ENCODE results near the gene F2RL1. TPM values are rescaled to one million over a fixed set of nuclear protein-coding genes. Genes with fewer than 3 reads are reported as not detected.

Gene F2RL1
- total RNA-seq, 1 experiment from 2014 or later: 30.7 TPM

DNA sequence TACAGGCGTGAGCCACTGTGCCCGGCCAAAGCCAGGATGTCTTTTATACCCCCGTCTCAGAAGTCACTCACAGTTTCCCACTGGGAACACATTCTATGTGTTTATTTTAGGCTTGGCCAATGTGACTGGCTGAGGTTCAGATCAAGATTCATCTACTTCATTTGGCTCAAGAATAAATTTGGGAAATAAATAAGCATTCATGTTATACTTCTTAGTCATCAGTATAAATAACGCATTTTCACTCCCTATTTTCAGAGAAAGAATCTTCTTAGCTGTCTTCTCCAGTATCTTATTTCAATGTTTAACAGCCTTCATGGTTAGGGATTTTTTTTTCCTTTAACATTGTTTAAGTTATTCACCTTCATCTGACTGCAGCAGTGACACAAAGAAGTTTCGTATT lies 42.8 kb downstream of the F2RL1 start:
- Mint-ChIP-seq H3K27me3 (ENCODE audit: insufficient read depth, unreplicated experiment) (no peaks in the 10 kb centered on the region), H3K36me3 (ENCODE audit: insufficient read depth, unreplicated experiment) (no peaks in the 10 kb centered on the region), H3K9me3 (ENCODE audit: unreplicated experiment) (no peaks in the 10 kb centered on the region), H3K4me3 (ENCODE audit: unreplicated experiment) (no peak overlapping the region), H3K27ac (ENCODE audit: low read depth, unreplicated experiment) (no peak overlapping the region), H3K4me1 (ENCODE audit: insufficient read depth, unreplicated experiment) (no peaks in the 10 kb centered on the region)
- CTCF ChIA-PET: interaction anchor here (0.9 kb wide), 1 partner anchor 8 kb away, joined by 3 read pairs; no protein-coding TSS in a partner anchor
- DNase-seq (ENCODE audit: unreplicated experiment): no peak
- intact Hi-C loops (cut with micrococcal nuclease): loop anchor here (10.0 kb wide), 1 partner anchor 257 kb away; no protein-coding TSS in a partner anchor
- no peak for TF ChIP-seq CTCF (IDR thresholded peaks at IDR 0.05; ENCODE audit: unreplicated experiment)
- BruUV-seq (replicated peaks): no TSS peak
- POLR2A ChIA-PET: interaction anchor here (0.6 kb wide), 1 partner anchor 308 kb away, joined by 3 read pairs; no protein-coding TSS in a partner anchor

DNA sequence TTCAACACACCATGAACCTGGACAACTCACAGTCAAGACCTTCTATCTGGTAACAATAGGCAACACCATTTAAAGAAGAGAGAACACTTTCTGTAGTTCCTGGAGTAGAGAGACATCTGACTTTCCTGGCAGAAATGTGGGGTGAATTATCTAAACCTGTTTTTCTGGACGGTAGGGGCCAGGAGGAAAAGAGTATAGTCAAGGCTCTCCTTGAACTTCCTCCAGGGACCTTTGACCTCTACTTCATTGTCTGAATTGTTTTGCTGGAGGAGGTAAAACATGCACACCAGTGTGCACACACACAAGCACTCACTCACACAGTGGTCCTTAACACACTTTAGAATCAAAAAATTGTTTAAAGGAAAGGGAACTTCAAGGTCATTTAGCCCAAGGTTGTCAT lies 44.2 kb downstream of the F2RL1 start:
- no peak for DNase-seq (ENCODE audit: unreplicated experiment)
- TF ChIP-seq CTCF (IDR thresholded peaks at IDR 0.05; ENCODE audit: unreplicated experiment): no peak
- Mint-ChIP-seq H3K27ac (ENCODE audit: low read depth, unreplicated experiment) (no peak overlapping the region), H3K4me3 (ENCODE audit: unreplicated experiment) (no peak overlapping the region), H3K27me3 (ENCODE audit: insufficient read depth, unreplicated experiment) (no peaks in the 10 kb centered on the region), H3K4me1 (ENCODE audit: insufficient read depth, unreplicated experiment) (no peaks in the 10 kb centered on the region), H3K9me3 (ENCODE audit: unreplicated experiment) (no peaks in the 10 kb centered on the region), H3K36me3 (ENCODE audit: insufficient read depth, unreplicated experiment) (peaks cover 6% of the 10 kb centered on the region)
- ChIA-PET CTCF (no interaction called here), POLR2A (no interaction called here)
- no TSS peak for BruUV-seq (replicated peaks)
- intact Hi-C loops (cut with micrococcal nuclease): loop anchor here (10.0 kb wide), 1 partner anchor 258 kb away; no protein-coding TSS in a partner anchor

DNA sequence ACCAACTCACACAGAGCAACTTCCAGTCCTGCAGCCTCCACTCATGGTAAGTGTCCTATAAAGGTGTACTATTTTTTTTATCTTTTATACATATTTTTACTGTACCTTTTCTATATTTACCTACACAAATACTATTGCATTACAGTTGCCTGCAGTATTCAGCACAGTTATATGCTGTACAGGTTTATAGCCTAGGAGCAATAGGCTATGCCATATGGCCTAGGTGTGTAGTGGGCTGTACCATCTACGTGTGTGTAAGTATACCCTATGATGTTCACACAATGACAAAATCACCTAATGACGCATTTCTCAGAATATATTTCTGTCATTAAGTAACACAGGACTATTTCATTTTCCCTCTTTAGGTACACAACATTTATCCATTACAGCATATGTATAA lies 47.7 kb downstream of the F2RL1 start:
- CTCF ChIA-PET: interaction anchor here (0.6 to 8.0 kb wide), 5 partner anchors 9 to 268 kb away, joined by 3 to 81 read pairs (median 3); partner anchors contain the start of gene CRHBP
- no peaks in the 10 kb centered on the region for H3K9me3 Mint-ChIP-seq (ENCODE audit: unreplicated experiment)

GRCh38 chr5:76867038-76867437 lies 48.2 kb downstream of the F2RL1 start:
- TF ChIP-seq CTCF (IDR thresholded peaks at IDR 0.05; ENCODE audit: unreplicated experiment): no peak
- intact Hi-C loops (cut with micrococcal nuclease): loop anchor here (5.0 to 10.0 kb wide), 2 partner anchors 262 to 1435 kb away; no protein-coding TSS in a partner anchor
- no peak for DNase-seq (ENCODE audit: unreplicated experiment)
- no peaks in the 10 kb centered on the region for H3K27me3 Mint-ChIP-seq (ENCODE audit: insufficient read depth, unreplicated experiment)
- H3K9me3 Mint-ChIP-seq (ENCODE audit: unreplicated experiment): no peaks in the 10 kb centered on the region
- H3K36me3 Mint-ChIP-seq (ENCODE audit: insufficient read depth, unreplicated experiment): peaks cover 6% of the 10 kb centered on the region
- ChIA-PET CTCF (interaction anchor here (0.5 to 8.0 kb wide), 16 partner anchors 9 to 1125 kb away, joined by 3 to 81 read pairs (median 3); partner anchors contain the start of gene AGGF1), POLR2A (interaction anchor here (1.8 to 1.9 kb wide), 2 partner anchors 150 to 163 kb away, joined by 6 to 15 read pairs; partner anchors contain the start of gene AGGF1)
- no peak overlapping the region for H3K4me3 Mint-ChIP-seq (ENCODE audit: unreplicated experiment)
- no TSS peak for BruUV-seq (replicated peaks)
- no peak overlapping the region for H3K27ac Mint-ChIP-seq (ENCODE audit: low read depth, unreplicated experiment)
- no peaks in the 10 kb centered on the region for H3K4me1 Mint-ChIP-seq (ENCODE audit: insufficient read depth, unreplicated experiment)

More for the DNA sequence above, 47.7 kb downstream of the F2RL1 start:
- no peak overlapping the region for H3K4me3 Mint-ChIP-seq (ENCODE audit: unreplicated experiment)
- TF ChIP-seq CTCF (IDR thresholded peaks at IDR 0.05; ENCODE audit: unreplicated experiment): no peak
- H3K4me1 Mint-ChIP-seq (ENCODE audit: insufficient read depth, unreplicated experiment): no peaks in the 10 kb centered on the region
- no peak for DNase-seq (ENCODE audit: unreplicated experiment)
- intact Hi-C loops (cut with micrococcal nuclease): loop anchor here (5.0 to 10.0 kb wide), 2 partner anchors 262 to 1436 kb away; no protein-coding TSS in a partner anchor
- H3K36me3 Mint-ChIP-seq (ENCODE audit: insufficient read depth, unreplicated experiment): peaks cover 6% of the 10 kb centered on the region
- no peaks in the 10 kb centered on the region for H3K27me3 Mint-ChIP-seq (ENCODE audit: insufficient read depth, unreplicated experiment)
- POLR2A ChIA-PET: interaction anchor here (1.9 kb wide), 1 partner anchor 164 kb away, joined by 6 read pairs; the partner anchor contains the start of gene AGGF1
- no peak overlapping the region for H3K27ac Mint-ChIP-seq (ENCODE audit: low read depth, unreplicated experiment)
- no TSS peak for BruUV-seq (replicated peaks)

Measured in MCF 10A (cell line).